ENCODE results near the gene FAM124B.

FAM124B gene

GRCh38 chr2:224381521-224382279 is 20.2 kb downstream of the FAM124B start:
- no peak for DNase-seq

GRCh38 chr2:224379986-224380385 is 21.9 kb downstream of the FAM124B start:
- peak in 1 of 3 donors; percentile 53 for DNase-seq

DNA sequence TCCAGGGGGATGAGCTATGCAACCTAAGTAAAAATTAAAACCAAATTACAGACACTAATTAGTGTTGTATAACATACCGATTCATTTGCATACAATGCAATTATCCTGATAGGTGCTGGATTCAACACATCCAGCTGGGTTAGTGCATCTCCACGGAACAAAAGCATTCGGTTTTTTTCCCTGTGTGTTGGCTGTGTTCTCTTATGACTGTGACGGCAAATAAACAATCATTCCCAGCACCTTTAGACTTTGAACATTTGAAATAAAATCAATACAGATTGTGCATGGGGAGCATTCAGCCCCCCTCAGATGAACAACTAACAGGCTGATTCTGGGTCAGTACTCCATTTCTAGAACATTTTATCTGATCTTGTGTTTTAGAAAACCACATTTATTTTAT is 22.7 kb downstream of the FAM124B start:
- no peak for DNase-seq

GRCh38 chr2:224378701-224379097 is 23.2 kb downstream of the FAM124B start:
- no peak for DNase-seq

DNA sequence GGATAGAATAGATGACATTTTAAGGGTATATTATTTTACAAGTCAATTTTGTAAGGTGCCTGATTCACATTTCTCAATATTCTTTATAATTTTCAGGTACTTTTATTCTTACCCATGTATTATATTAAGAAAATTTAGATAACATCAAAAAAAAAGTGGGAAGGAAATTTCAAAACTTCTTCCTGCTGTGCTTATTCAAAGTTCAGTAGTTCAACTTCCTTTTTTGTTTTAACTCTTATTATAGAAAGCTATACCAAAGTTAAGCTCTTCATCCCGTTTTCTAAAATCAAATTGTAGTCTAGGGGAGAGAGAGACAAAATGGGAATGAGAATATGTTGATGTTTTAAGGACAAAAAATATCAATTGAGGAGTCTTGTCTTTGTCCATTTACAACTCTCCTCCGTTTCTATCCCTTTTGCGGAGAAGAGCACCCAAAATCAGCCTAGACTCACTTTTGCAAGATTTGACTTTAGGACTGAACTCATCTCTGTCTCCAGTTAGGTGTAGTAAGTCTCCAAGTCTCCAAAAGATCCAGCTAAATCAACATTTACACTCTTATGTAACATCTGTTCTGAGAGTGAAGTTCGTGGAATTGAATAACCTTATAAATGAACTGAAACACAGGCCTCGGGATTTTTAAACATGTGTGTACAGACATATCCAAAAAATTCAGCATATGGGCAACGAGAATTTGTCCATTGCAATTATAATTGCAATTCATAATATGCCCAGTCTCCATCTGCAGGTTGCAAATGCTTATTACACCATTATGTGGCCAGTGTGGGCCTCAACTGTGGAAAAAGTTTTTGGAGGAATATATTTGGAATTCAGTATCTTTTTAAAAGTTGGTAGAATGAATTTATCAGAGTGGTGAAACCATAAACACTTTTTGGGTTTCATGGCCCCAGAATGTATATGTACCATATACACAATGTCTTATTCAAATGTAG is 23.9 kb downstream of the FAM124B start:
- DNase-seq = peak in 2 of 3 donors; percentile 37 to 44

DNA sequence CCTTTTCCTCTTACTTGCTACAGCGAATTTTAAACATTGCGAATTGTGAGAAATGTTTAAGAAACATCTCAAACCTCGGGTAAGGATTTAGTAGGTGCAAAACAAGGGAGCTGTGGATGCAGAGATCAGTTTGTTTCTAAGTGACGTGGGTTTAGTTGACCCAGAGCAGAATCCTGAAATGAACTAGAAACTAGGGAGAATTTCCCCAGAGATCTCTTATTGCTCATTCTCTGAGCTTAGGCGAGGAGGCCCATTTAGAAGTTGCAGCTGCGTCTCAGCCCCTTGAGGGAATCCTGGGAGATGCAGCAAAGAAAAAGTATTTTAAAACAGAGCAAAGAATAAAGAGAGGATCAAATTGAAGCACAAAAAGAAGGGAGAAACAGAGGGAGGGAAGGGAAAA is 29.3 kb downstream of the FAM124B start:
- no peak for DNase-seq

GRCh38 chr2:224369028-224369632 is 32.8 kb downstream of the FAM124B start:
- DNase-seq = peak; percentile 67 to 74 (median 68)

DNA sequence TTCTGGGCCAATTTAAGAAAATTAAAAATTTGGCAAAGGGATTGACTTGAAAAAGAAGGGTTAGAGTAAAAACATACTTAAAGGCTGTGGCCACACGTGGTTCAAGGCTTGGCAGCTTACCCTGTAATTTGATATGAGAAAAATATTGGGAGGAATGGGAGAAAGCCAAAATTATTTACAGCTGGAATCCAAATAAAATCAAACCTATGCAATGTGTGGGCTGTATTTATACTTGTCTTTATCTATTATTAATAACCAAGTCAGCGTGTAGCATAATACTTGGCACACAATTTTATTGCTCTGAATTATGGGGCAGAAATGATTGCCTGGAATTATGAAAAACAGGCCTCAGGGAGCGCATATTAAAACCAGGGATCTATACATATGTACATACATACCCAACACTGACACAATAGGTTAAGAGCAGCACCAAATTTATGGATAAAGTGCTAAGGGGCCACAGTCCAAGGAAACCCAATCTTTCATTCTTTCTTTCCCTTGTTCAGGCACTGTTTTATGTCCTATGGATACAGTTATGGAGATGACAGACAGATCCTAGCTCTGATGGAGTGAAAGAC is 35.6 kb downstream of the FAM124B start:
- DNase-seq = no peak

- DNase-seq = no peak
Measured at GRCh38 chr2:224365331-224365730, 36.6 kb downstream of the FAM124B start.

DNA sequence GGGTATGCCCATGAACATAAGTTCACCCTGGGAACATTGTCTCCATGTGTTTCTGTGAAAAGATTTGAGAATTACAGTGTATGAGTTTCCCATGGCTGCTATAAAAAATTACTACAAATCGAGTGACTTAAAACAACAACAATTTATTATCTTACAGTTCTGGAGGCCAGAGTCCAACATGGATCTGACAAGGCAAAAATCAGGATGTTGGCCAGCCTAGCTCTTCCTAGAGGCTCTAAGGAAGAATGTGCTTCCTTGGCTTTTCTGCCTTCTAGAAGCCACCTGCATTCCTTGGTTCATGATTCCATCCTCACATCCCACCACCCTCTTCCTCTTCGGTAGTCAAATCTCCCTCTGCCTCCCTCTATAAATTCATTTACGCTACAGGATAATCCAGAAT is 38.6 kb downstream of the FAM124B start:
- DNase-seq = no peak

- DNase-seq = no peak
Measured at GRCh38 chr2:224362094-224362493, 39.8 kb downstream of the FAM124B start.

- DNase-seq = no peak
Measured at GRCh38 chr2:224360801-224361251, 41.1 kb downstream of the FAM124B start.

- DNase-seq = peak in 1 of 3 donors; percentile 32
Measured at GRCh38 chr2:224359569-224359968, 42.3 kb downstream of the FAM124B start.

DNA sequence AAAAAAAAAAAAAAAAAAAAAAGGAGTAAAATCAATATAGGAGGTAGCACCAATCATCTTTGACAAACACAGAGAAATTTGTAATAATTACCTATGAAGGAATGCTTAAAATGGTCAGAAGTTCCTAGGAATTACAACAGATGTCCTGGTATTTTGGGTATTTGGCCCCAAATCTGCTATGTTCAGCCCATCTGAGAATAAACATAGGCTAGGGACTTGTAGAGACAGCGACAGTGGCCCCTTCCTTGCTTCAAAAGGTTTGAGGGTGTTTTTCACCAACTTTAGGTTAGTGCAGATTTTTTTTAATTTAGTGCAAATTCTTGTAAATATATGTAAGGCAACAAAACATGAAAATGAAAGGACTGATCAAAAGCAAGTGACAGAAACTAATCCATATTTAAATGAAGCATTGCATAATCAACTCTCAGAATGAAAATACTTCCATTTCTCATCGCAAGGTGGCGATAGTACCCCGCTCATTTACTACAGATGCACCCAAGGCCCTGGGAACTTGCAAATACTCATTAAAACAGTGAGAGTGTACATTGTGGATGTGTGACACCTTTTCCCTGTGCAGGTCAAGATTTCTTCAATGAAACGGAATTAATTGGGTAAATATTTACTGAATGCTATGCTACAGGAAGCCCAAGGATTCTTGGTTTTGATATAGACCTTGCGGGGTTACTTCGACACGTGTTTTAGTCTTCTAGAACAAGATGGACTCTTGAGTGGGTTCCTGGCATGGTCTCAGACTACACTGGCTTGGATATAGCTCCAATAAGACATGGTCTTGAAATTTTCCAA is 44.6 kb downstream of the FAM124B start:
- peak; percentile 63 to 82 (median 74) for DNase-seq

DNA sequence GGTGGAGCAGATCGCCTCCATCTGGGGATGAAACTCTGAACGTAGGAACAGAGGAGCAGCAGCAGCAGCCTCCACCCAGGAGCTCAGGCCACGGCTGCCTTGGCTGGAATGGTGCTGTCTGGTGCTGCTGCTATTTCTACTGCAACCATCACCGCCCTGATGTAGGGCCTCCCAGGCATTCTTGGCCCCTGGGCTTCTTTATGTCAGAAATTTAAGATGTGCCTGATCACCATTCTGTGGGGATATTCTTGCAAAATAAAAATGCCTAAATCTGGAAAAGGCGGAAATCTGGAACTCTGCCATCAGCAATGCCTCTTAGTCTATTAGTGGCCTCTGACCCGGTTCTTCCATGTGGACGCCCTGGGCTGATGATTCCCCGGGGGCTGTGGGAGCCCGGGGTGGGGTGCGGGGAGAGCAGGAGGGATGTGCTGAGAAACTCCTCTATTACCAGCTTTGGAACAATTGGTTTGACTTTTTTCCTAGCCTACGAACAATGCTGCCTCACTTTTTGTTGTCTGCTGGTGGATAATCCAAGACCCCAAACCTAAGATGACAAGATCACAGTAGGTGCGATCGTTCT is 47.2 kb downstream of the FAM124B start:
- no peak for DNase-seq

DNA sequence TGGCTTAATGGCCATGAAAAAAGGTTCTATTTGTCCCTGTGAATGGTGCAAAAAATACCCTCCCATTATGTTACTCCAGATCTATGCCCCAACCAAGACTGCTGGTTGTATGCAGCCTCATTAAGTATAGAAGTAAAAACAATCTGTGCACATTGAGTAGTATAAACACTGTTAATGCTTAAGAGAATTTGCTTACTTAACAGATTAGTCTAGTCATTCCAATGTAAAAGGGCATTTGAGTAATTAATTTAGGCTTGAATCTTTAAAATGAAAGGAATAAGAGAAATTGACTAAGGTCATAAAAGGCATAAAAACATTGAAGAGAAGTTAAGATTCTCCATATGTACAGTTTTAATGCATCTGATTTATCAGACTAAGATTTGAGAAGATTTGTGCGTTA is 51.2 kb downstream of the FAM124B start:
- DNase-seq = no peak

- no peak for DNase-seq
Measured at GRCh38 chr2:224349396-224349795, 52.5 kb downstream of the FAM124B start.

DNA sequence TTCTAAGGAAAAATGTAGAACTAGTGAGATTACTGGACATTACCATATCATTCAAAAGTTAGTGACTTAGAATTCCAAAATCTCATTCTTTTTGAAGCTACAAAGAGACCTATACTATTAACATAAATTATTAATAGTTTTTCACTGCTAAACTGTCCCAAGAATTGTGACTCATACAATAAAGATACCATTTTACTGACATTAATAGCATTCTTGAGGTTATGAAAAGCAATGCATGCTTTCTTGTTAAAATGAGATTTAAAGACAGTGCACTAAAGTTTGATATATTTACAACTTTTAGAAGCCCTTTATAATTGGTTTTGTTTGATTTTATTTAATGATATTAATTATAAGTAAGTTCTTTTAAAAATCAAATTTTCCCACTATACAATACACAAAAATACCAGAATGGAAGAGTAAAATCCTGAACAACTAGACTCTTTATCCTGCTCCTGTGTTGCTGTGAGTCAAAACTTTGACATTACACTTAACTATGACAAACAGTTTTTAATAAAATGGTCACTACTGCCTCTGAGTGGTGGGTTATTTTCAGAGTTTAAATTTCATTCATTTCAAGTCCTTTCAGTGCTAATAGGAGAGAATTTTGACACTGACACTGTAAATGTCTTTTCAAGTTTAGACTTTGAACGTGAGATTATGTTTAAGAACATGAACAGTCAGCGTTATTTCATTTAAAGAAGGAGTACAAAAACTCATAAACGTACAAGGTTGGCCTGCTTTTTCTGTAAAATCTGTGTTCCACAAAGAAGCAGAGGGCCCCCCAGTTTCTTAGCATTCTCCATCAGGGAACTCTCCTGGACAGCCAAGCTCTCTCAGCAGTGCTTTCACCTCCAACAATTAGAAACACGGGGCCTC is 54.5 kb downstream of the FAM124B start:
- no peak for DNase-seq

GRCh38 chr2:224345492-224345891 is 56.4 kb downstream of the FAM124B start:
- DNase-seq = no peak

- DNase-seq = no peak
Measured at GRCh38 chr2:224343226-224343625, 58.7 kb downstream of the FAM124B start.

DNA sequence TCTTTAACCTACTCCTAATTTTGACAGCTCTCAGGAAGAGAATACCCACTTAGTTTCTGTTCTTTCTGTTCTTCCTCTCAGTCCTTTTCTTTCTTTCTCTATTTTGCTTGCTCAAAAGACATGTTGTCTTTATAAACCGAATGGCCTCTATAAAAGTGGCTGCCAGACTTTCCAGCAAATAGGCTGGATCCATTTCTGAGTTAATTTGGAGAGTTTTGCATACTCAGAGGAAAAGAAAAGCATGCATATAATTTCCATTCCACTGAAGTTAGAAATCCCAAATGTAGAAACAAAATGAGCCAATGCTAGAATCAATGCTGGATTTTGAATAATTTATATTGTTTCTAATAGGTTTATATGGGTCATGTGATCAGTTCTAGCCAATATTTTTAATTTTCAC is 65.9 kb downstream of the FAM124B start:
- DNase-seq = no peak

All from suppressor macrophage treated with lipopolysaccharide for 1 hour (primary cell).